Right lobe of liver (tissue), 4 donors: ENCODE measurements around the gene PHYH.

ENCODE experiments used
- CTCF ChIP-seq, 4 donors: fragments of 200-600 bp in 3 of 4; fragments of 450-650 bp in 1 of 4; IDR thresholded peaks; one replicate each; pipeline versions ENCODE4 v1.5.1 to v1.8.0; 2016 to 2022; ENCODE audit warnings: antibody characterized with exemption in 4 of 4, mild to moderate bottlenecking in 2 of 4
- POLR2A ChIP-seq: fragments of 450-650 bp; IDR thresholded peaks from one replicate; pipeline ENCODE4 v1.6.1; 2017; ENCODE audit warnings: antibody characterized with exemption, mild to moderate bottlenecking
- donor health status: DM: no; HTN: no; CAD: no.
- donor health status: DM: no; HTN: no; CAD: no.
- donor health status: DM: no; HTN: yes; CAD: no.

- no peak for TF ChIP-seq CTCF (IDR thresholded peaks at IDR 0.05)
- TF ChIP-seq POLR2A: no peak
Observed at GRCh38 chr10:13321576-13321975, 21.7 kb upstream of the PHYH start.
